Spleen (tissue), 7 donors: Measurements from ENCODE around the gene EMILIN1.

Source experiments
- POLR2A ChIP-seq, 3 donors: fragments of 450-650 bp; IDR thresholded peaks; one replicate each; pipeline ENCODE4 v1.5.1; 2017; ENCODE audit warnings: antibody characterized with exemption in 3 of 3, mild to moderate bottlenecking in 1 of 3
- TF ChIP-seq, protein P1 (sequence below), 11 experiments: fragments of 200-600 bp in 7 of 11; fragments of 450-650 bp in 4 of 11; sonication (generic) in 4 of 11; IDR thresholded peaks in 8 of 11; conservative IDR thresholded peaks in 3 of 11; 1 replicate in 7 of 11; 2 replicates in 4 of 11; pipeline versions ENCODE4 v1.4.0 to v1.8.0; 2016 to 2021; ENCODE audit warnings: antibody characterized with exemption in 11 of 11, inconsistent platforms in 4 of 11, mild to moderate bottlenecking in 1 of 11
- donor health status: DM: no; HTN: no; CAD: no; lungs with moderate emphysema.
- donor health status: DM: no; HTN: no; CAD: no.
- donor health status: DM: no; HTN: no; CAD: no.

DNA sequence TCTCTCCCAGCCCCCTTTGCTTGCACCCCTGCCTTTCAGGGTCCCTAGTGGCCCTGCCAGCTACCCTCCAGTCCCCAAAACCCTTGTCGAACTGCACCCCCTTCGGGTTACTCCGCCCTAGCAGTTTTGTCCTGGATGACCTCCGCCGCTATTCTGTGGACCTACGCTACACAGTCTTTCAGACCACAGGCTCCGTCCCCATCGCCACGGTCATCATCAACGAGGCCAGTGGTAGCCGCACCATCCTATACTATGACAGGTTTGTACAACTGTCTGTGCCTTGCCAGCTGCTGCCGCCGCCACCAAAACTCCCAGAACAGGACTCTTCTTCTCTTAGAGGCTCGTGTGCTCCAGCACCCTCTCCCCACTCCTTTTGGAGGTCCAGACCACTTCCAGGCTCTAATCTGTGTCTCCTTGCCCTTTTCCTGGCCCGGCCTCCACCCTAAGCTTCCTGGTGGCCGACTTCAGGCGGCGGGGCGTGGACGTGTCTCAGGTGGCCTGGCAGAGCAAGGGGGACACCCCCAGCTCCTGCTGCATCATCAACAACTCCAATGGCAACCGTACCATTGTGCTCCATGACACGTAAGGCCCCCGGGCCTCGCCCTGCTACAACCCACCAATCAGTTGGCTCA, 16.1 kb downstream of the EMILIN1 start:
- TF ChIP-seq, protein P1, sequence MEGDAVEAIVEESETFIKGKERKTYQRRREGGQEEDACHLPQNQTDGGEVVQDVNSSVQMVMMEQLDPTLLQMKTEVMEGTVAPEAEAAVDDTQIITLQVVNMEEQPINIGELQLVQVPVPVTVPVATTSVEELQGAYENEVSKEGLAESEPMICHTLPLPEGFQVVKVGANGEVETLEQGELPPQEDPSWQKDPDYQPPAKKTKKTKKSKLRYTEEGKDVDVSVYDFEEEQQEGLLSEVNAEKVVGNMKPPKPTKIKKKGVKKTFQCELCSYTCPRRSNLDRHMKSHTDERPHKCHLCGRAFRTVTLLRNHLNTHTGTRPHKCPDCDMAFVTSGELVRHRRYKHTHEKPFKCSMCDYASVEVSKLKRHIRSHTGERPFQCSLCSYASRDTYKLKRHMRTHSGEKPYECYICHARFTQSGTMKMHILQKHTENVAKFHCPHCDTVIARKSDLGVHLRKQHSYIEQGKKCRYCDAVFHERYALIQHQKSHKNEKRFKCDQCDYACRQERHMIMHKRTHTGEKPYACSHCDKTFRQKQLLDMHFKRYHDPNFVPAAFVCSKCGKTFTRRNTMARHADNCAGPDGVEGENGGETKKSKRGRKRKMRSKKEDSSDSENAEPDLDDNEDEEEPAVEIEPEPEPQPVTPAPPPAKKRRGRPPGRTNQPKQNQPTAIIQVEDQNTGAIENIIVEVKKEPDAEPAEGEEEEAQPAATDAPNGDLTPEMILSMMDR (IDR thresholded peaks at IDR 0.05 in 8 of 11, conservative IDR thresholded peaks at IDR 0.05 in 3 of 11), result no peak
- TF ChIP-seq POLR2A (IDR thresholded peaks at IDR 0.05), result no peak
